ENCODE data around the gene CNDP2.

Gene CNDP2

GRCh38 chr18:74530584-74530862 lies 34.4 kb downstream of the CNDP2 start:
- TF ChIP-seq CTCF (IDR thresholded peaks at IDR 0.05), result no peak
- H3K27ac ChIP-seq, result no peak overlapping the region

- no peak for TF ChIP-seq CTCF (IDR thresholded peaks at IDR 0.05)
- TF ChIP-seq ZFX (IDR thresholded peaks at IDR 0.05; ENCODE audit: borderline replicate concordance), result no peak
- no peak overlapping the region for H3K27ac ChIP-seq
Measured at GRCh38 chr18:74531043-74531442, 34.9 kb downstream of the CNDP2 start.

GRCh38 chr18:74532511-74533025 lies 36.4 kb downstream of the CNDP2 start:
- H3K27ac ChIP-seq, result no peak overlapping the region
- TF ChIP-seq ZFX (IDR thresholded peaks at IDR 0.05; ENCODE audit: borderline replicate concordance), result no peak

- TF ChIP-seq ZFX (IDR thresholded peaks at IDR 0.05; ENCODE audit: borderline replicate concordance) (no peak), CTCF (IDR thresholded peaks at IDR 0.05) (no peak)
- no peak overlapping the region for H3K27ac ChIP-seq
Measured at GRCh38 chr18:74533666-74534065, 37.5 kb downstream of the CNDP2 start.

- H3K27ac ChIP-seq, result no peak within 1 kb of the TSS
- TF ChIP-seq ZFX (IDR thresholded peaks at IDR 0.05; ENCODE audit: borderline replicate concordance) (no peak), CTCF (IDR thresholded peaks at IDR 0.05) (no peak)
Measured at GRCh38 chr18:74534150-74534969, 38.2 kb downstream of the CNDP2 start, which contains the start of gene CNDP1. Gene CNDP1 (plus strand): TSS chr18:74534500. CDS start chr18:74534668, 168 bp downstream.

- TF ChIP-seq ZFX (IDR thresholded peaks at IDR 0.05; ENCODE audit: borderline replicate concordance), result no peak
- TF ChIP-seq CTCF (IDR thresholded peaks at IDR 0.05), result no peak
- no peak overlapping the region for H3K27ac ChIP-seq
Measured at GRCh38 chr18:74534981-74535649, 39.0 kb downstream of the CNDP2 start.

GRCh38 chr18:74539289-74539688 lies 43.1 kb downstream of the CNDP2 start:
- no peak for TF ChIP-seq CTCF (IDR thresholded peaks at IDR 0.05)
- no peak for TF ChIP-seq ZFX (IDR thresholded peaks at IDR 0.05; ENCODE audit: borderline replicate concordance)
- no peak overlapping the region for H3K27ac ChIP-seq

All from 22Rv1 (cell line).